HCT116 (cell line): ENCODE data around the gene P2RX7. TPM values are rescaled to one million over a fixed set of nuclear protein-coding genes. Genes with fewer than 3 reads are reported as not detected.

Experiments used
- ATAC-seq: fragments of 200-7000 bp; cut with Tn5 transposase; 2 replicates; pipeline ENCODE4 v1.9.1; 2020; ENCODE audit warnings: mild to moderate bottlenecking, moderate library complexity
- BruUV-seq: library from RNA; stranded (reverse); fragments of 400-500 nt; replicated peaks from 2 replicates; lab custom pipeline; 2021; lab: Mats Ljungman, UMichigan
- CTCF ChIA-PET: fragments of 300-600 bp; sonication (Branson Sonifier 250); formaldehyde crosslinking; loops from one replicate; lab custom pipeline; 2021; ENCODE audit warnings: antibody characterized with exemption; lab: Charles Lee
- POLR2A ChIA-PET: fragments of 300-600, 350-600 bp; sonication (Branson Sonifier 250); formaldehyde crosslinking; loops from one replicate; lab custom pipeline; 2021; ENCODE audit warnings: antibody characterized with exemption; lab: Charles Lee
- RAD21 ChIA-PET, 2 experiments: fragments of 300-600 bp; sonication (Branson Sonifier 250); formaldehyde crosslinking; loops; one replicate each; lab custom pipeline; 2023; ENCODE audit warnings: low total read pairs in 2 of 2; ENCODE audit not compliant: uncharacterized antibody in 2 of 2, unreplicated experiment in 2 of 2, low non-redundant PET in 1 of 2; lab: Charles Lee
- DNase-seq: peaks from one replicate; pipeline ENCODE4 v3.0.0-alpha.2; 2010; ENCODE audit warnings: low read depth, low spot score
- H2AFZ ChIP-seq: fragments of 200-600 bp; shearing (Covaris generic), sonication (generic); 2 replicates; pipeline ENCODE4 v1.6.1; 2017; ENCODE audit warnings: low read depth, mixed run types, mixed read lengths, antibody characterized with exemption, low read length; ENCODE audit not compliant: poor library complexity, severe bottlenecking
- H3K27ac ChIP-seq: 2 replicates; pipeline ENCODE4 v1.5.1; 2012; ENCODE audit warnings: low read depth, low read length
- H3K27me3 ChIP-seq: fragments of 200-600 bp; sonication (generic); 2 replicates; pipeline ENCODE4 v1.6.1; 2016; ENCODE audit warnings: mixed run types, low read length, mixed read lengths; ENCODE audit not compliant: insufficient read depth
- H3K36me3 ChIP-seq, 2 experiments: fragments of 200-500 bp in 1 of 2; fragments of 200-600 bp in 1 of 2; sonication (Bioruptor generic) in 1 of 2; sonication (generic) in 1 of 2; 2 replicates each; pipeline versions ENCODE4 v1.5.1 to v1.6.1; 2014 to 2016; ENCODE audit warnings: low read length in 2 of 2, inconsistent platforms in 1 of 2, mixed read lengths in 1 of 2, mixed run types in 1 of 2; ENCODE audit not compliant: insufficient read depth in 2 of 2, control insufficient read depth in 1 of 2
- H3K4me1 ChIP-seq, 2 experiments: fragments of 200-600 bp in 1 of 2; sonication (generic) in 1 of 2; 2 replicates each; pipeline versions ENCODE4 v1.5.1 to v1.6.1; 2012 to 2017; ENCODE audit warnings: low read length in 2 of 2, inconsistent platforms in 1 of 2, mild to moderate bottlenecking in 1 of 2, mixed read lengths in 1 of 2, mixed run types in 1 of 2, moderate library complexity in 1 of 2; ENCODE audit not compliant: insufficient read depth in 2 of 2, control insufficient read depth in 1 of 2
- H3K4me2 ChIP-seq: fragments of 200-600 bp; sonication (generic); 2 replicates; pipeline ENCODE4 v1.6.1; 2017; ENCODE audit warnings: mixed run types, low read length, mixed read lengths
- H3K4me3 ChIP-seq, 2 experiments: fragments of 200-600 bp in 1 of 2; sonication (generic) in 1 of 2; replicated peaks in 1 of 2; 2 replicates each; pipeline ENCODE4 v1.5.1; 2011 to 2016; ENCODE audit warnings: low read length in 2 of 2, control low read depth in 1 of 2, low read depth in 1 of 2, mild to moderate bottlenecking in 1 of 2, mixed read lengths in 1 of 2, mixed run types in 1 of 2
- H3K79me2 ChIP-seq: fragments of 200-600 bp; sonication (generic); 2 replicates; pipeline ENCODE4 v1.6.1; 2017; ENCODE audit warnings: mild to moderate bottlenecking, mixed run types, low read length, moderate library complexity, mixed read lengths; ENCODE audit not compliant: insufficient read depth
- H3K9ac ChIP-seq: fragments of 200-600 bp; sonication (generic); 2 replicates; pipeline ENCODE4 v1.6.1; 2016; ENCODE audit warnings: low read length, mixed read lengths
- H3K9me2 ChIP-seq: fragments of 200-600 bp; sonication (generic), shearing (Covaris generic); 2 replicates; pipeline ENCODE4 v1.6.1; 2017; ENCODE audit warnings: mixed run types, mild to moderate bottlenecking, moderate library complexity; ENCODE audit not compliant: insufficient read depth
- H3K9me3 ChIP-seq, 2 experiments: fragments of 200-500 bp in 1 of 2; fragments of 200-600 bp in 1 of 2; sonication (Bioruptor generic) in 1 of 2; sonication (generic) in 1 of 2; 2 replicates each; pipeline ENCODE4 v1.6.1; 2014 to 2017; ENCODE audit warnings: low read length in 2 of 2, mixed read lengths in 2 of 2, inconsistent platforms in 1 of 2, low read depth in 1 of 2, mild to moderate bottlenecking in 1 of 2, mixed run types in 1 of 2, moderate library complexity in 1 of 2; ENCODE audit not compliant: control insufficient read depth in 1 of 2, insufficient read depth in 1 of 2
- H4K20me1 ChIP-seq: fragments of 200-600 bp; sonication (generic), shearing (Covaris generic); 2 replicates; pipeline ENCODE4 v1.6.1; 2017; ENCODE audit warnings: mixed run types, mild to moderate bottlenecking, moderate library complexity; ENCODE audit not compliant: insufficient read depth
- CBX3 ChIP-seq: IDR thresholded peaks from 2 replicates; pipeline ENCODE4 v1.6.1; 2012; ENCODE audit warnings: low read depth
- EGR1 ChIP-seq: IDR thresholded peaks from 2 replicates; pipeline ENCODE4 v1.6.1; 2012; ENCODE audit warnings: low read depth
- ELF1 ChIP-seq: IDR thresholded peaks from 2 replicates; pipeline ENCODE4 v1.6.1; 2012; ENCODE audit warnings: low read depth, borderline replicate concordance
- EZH2 ChIP-seq: fragments of 200-600 bp; sonication (generic); IDR thresholded peaks from 2 replicates; pipeline ENCODE4 v1.6.1; 2017; ENCODE audit warnings: antibody characterized with exemption, mixed run types
- EZH2phosphoT487 ChIP-seq: fragments of 200-600 bp; IDR thresholded peaks from 2 replicates; pipeline ENCODE4 v1.6.1; 2018; ENCODE audit warnings: antibody characterized with exemption, borderline replicate concordance
- JUND ChIP-seq: IDR thresholded peaks from 2 replicates; pipeline ENCODE4 v1.6.1; 2012
- POLR2AphosphoS5 ChIP-seq: IDR thresholded peaks from 2 replicates; pipeline ENCODE4 v1.6.1; 2011; ENCODE audit warnings: mild to moderate bottlenecking, low read depth, low read length, moderate library complexity
- RAD21 ChIP-seq: IDR thresholded peaks from 2 replicates; pipeline ENCODE4 v1.6.1; 2012; ENCODE audit warnings: low read depth, mild to moderate bottlenecking
- SIN3A ChIP-seq: IDR thresholded peaks from 2 replicates; pipeline ENCODE4 v1.6.1; 2012; ENCODE audit warnings: low read depth
- SRF ChIP-seq: IDR thresholded peaks from 2 replicates; pipeline ENCODE4 v1.6.1; 2012; ENCODE audit warnings: low read depth
- TCF7L2 ChIP-seq: IDR thresholded peaks from 2 replicates; pipeline ENCODE4 v1.7.0; 2011; ENCODE audit warnings: borderline replicate concordance, inconsistent platforms; ENCODE audit not compliant: insufficient read depth, insufficient read length; ENCODE audit errors: extremely low read depth
- YY1 ChIP-seq: IDR thresholded peaks from 2 replicates; pipeline ENCODE4 v1.6.1; 2011; ENCODE audit warnings: low read length, low read depth, moderate library complexity, mild to moderate bottlenecking; ENCODE audit not compliant: insufficient replicate concordance; ENCODE audit errors: extremely low read depth
- ZFX ChIP-seq: fragments of 450-650 bp; IDR thresholded peaks from 2 replicates; pipeline ENCODE4 v1.6.1; 2017
- ZNF274 ChIP-seq: fragments of 200-500 bp; sonication (Bioruptor generic); IDR thresholded peaks from 2 replicates; pipeline ENCODE4 v1.6.1; 2014; ENCODE audit warnings: mild to moderate bottlenecking, low read depth, low read length, inconsistent platforms
- intact Hi-C: fragments of 100-400 bp; cut with micrococcal nuclease; formaldehyde crosslinking; loops from 2 replicates; pipeline ENCODE4 v1.10.0; 2022
- total RNA-seq: library from RNA; stranded (reverse); gene quantifications from one replicate; pipeline ENCODE4 v1.2.1, GENCODE V29; 2021; ENCODE audit not compliant: unreplicated experiment
- TF ChIP-seq, protein P1 (sequence below): IDR thresholded peaks from 2 replicates; pipeline ENCODE4 v1.6.1; 2012; ENCODE audit warnings: low read depth
- TF ChIP-seq, protein P2 (sequence below): IDR thresholded peaks from 2 replicates; pipeline ENCODE4 v1.6.1; 2012
- TF ChIP-seq, protein P3 (sequence below), 3 experiments: fragments of 200-600 bp in 1 of 3; sonication (generic) in 1 of 3; IDR thresholded peaks in 2 of 3; conservative IDR thresholded peaks in 1 of 3; 2 replicates each; pipeline ENCODE4 v1.5.1; 2012 to 2017; ENCODE audit warnings: low read depth in 2 of 3, low read length in 2 of 3, antibody characterized with exemption in 1 of 3, borderline replicate concordance in 1 of 3, control low read depth in 1 of 3, mild to moderate bottlenecking in 1 of 3, mixed read lengths in 1 of 3, mixed run types in 1 of 3, moderate library complexity in 1 of 3; ENCODE audit not compliant: insufficient read depth in 1 of 3
- TF ChIP-seq, protein P4 (sequence below): IDR thresholded peaks from 2 replicates; pipeline ENCODE4 v1.6.1; 2012
- TF ChIP-seq, protein P5 (sequence below): IDR thresholded peaks from 2 replicates; pipeline ENCODE4 v1.6.1; 2011; ENCODE audit warnings: mild to moderate bottlenecking, low read length, moderate library complexity; ENCODE audit not compliant: insufficient replicate concordance; ENCODE audit errors: extremely low read depth

The P2RX7 gene
- total RNA-seq, 1 experiment from 2014 or later: 1.5 TPM

DNA sequence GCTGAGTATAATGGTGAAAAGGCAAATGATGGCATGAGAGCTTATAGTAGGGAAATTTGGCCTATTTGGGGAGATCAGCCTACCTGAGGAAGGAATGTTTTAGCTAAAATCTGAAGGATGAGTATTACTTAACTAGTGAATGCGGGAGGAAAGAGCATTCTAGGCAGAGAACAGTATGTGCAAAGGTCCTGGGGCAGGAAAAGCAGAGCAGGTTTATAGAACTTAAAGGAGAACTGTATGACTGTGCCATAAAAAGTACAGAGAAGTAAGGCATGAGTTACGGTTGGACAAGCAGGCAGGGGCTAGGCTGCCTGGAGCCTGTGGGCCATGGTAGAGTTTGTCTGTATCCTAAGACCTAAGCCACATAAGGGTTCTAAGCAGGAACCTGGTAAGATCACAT, 55.6 kb downstream of the P2RX7 start:
- H3K79me2 ChIP-seq: no peaks in the 10 kb centered on the region
- CTCF ChIA-PET: no interaction called here
- intact Hi-C loops: no loop called here
- H3K4me2 ChIP-seq: no peak overlapping the region
- no peaks in the 10 kb centered on the region for H4K20me1 ChIP-seq
- POLR2A ChIA-PET: no interaction called here
- no peaks in the 10 kb centered on the region for H3K27me3 ChIP-seq
- H3K4me1 ChIP-seq: peaks cover 0 to 2% of the 10 kb centered on the region in 2 experiments; a peak in 1 of 4 replicates
- H3K4me3 ChIP-seq: no peak overlapping the region
- TF ChIP-seq, protein P1, sequence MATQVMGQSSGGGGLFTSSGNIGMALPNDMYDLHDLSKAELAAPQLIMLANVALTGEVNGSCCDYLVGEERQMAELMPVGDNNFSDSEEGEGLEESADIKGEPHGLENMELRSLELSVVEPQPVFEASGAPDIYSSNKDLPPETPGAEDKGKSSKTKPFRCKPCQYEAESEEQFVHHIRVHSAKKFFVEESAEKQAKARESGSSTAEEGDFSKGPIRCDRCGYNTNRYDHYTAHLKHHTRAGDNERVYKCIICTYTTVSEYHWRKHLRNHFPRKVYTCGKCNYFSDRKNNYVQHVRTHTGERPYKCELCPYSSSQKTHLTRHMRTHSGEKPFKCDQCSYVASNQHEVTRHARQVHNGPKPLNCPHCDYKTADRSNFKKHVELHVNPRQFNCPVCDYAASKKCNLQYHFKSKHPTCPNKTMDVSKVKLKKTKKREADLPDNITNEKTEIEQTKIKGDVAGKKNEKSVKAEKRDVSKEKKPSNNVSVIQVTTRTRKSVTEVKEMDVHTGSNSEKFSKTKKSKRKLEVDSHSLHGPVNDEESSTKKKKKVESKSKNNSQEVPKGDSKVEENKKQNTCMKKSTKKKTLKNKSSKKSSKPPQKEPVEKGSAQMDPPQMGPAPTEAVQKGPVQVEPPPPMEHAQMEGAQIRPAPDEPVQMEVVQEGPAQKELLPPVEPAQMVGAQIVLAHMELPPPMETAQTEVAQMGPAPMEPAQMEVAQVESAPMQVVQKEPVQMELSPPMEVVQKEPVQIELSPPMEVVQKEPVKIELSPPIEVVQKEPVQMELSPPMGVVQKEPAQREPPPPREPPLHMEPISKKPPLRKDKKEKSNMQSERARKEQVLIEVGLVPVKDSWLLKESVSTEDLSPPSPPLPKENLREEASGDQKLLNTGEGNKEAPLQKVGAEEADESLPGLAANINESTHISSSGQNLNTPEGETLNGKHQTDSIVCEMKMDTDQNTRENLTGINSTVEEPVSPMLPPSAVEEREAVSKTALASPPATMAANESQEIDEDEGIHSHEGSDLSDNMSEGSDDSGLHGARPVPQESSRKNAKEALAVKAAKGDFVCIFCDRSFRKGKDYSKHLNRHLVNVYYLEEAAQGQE: no peak
- TF ChIP-seq EZH2: no peak
- no peak for TF ChIP-seq YY1
- no peak for TF ChIP-seq EGR1
- TF ChIP-seq, protein P2, sequence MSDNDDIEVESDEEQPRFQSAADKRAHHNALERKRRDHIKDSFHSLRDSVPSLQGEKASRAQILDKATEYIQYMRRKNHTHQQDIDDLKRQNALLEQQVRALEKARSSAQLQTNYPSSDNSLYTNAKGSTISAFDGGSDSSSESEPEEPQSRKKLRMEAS: no peak
- TF ChIP-seq JUND: no peak
- TF ChIP-seq ELF1: no peak
- TF ChIP-seq, protein P3, sequence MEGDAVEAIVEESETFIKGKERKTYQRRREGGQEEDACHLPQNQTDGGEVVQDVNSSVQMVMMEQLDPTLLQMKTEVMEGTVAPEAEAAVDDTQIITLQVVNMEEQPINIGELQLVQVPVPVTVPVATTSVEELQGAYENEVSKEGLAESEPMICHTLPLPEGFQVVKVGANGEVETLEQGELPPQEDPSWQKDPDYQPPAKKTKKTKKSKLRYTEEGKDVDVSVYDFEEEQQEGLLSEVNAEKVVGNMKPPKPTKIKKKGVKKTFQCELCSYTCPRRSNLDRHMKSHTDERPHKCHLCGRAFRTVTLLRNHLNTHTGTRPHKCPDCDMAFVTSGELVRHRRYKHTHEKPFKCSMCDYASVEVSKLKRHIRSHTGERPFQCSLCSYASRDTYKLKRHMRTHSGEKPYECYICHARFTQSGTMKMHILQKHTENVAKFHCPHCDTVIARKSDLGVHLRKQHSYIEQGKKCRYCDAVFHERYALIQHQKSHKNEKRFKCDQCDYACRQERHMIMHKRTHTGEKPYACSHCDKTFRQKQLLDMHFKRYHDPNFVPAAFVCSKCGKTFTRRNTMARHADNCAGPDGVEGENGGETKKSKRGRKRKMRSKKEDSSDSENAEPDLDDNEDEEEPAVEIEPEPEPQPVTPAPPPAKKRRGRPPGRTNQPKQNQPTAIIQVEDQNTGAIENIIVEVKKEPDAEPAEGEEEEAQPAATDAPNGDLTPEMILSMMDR (IDR thresholded peaks at IDR 0.05 in 2 of 3, conservative IDR thresholded peaks at IDR 0.05 in 1 of 3; ENCODE audit: borderline replicate concordance in 1 of 3, insufficient read depth in 1 of 3, low read depth in 2 of 3, low read length in 2 of 3): no peak
- TF ChIP-seq, protein P4, sequence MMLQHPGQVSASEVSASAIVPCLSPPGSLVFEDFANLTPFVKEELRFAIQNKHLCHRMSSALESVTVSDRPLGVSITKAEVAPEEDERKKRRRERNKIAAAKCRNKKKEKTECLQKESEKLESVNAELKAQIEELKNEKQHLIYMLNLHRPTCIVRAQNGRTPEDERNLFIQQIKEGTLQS: no peak
- TF ChIP-seq EZH2phosphoT487: no peak
- TF ChIP-seq, protein P5, sequence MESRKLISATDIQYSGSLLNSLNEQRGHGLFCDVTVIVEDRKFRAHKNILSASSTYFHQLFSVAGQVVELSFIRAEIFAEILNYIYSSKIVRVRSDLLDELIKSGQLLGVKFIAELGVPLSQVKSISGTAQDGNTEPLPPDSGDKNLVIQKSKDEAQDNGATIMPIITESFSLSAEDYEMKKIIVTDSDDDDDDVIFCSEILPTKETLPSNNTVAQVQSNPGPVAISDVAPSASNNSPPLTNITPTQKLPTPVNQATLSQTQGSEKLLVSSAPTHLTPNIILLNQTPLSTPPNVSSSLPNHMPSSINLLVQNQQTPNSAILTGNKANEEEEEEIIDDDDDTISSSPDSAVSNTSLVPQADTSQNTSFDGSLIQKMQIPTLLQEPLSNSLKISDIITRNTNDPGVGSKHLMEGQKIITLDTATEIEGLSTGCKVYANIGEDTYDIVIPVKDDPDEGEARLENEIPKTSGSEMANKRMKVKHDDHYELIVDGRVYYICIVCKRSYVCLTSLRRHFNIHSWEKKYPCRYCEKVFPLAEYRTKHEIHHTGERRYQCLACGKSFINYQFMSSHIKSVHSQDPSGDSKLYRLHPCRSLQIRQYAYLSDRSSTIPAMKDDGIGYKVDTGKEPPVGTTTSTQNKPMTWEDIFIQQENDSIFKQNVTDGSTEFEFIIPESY: no peak
- no peak for TF ChIP-seq RAD21
- TF ChIP-seq TCF7L2: no peak
- no peak for TF ChIP-seq SIN3A
- TF ChIP-seq SRF: no peak
- TF ChIP-seq ZFX: no peak
- no peak for TF ChIP-seq POLR2AphosphoS5
- no peak for TF ChIP-seq CBX3
- TF ChIP-seq ZNF274: no peak
- DNase-seq (no peak), ATAC-seq (no peak)
- RAD21 ChIA-PET: no interaction called here
- H2AFZ ChIP-seq: no peak overlapping the region
- no peaks in the 10 kb centered on the region for H3K9me2 ChIP-seq
- BruUV-seq: no TSS peak
- H3K9ac ChIP-seq: no peak overlapping the region
- no peak overlapping the region for H3K27ac ChIP-seq
- no peaks in the 10 kb centered on the region for H3K36me3 ChIP-seq
- H3K9me3 ChIP-seq: no peaks in the 10 kb centered on the region
